Fibroblast of pulmonary artery (primary cell): ENCODE measurements around the gene CILP2.

ENCODE experiments used
- DNase-seq: peaks from one replicate; pipeline ENCODE4 v3.0.0-alpha.2; 2010; ENCODE audit warnings: low read depth
- H3K4me3 ChIP-seq: replicated peaks from 2 replicates; pipeline ENCODE4 v1.5.1; 2011; ENCODE audit warnings: low read depth, mild to moderate bottlenecking, control low read depth, low read length, moderate library complexity
- TF ChIP-seq, protein P1 (sequence below): IDR thresholded peaks from 2 replicates; pipeline ENCODE4 v1.5.1; 2011; ENCODE audit warnings: mild to moderate bottlenecking, control low read depth, low read length, inconsistent platforms; ENCODE audit errors: missing control alignments

The CILP2 gene

DNA sequence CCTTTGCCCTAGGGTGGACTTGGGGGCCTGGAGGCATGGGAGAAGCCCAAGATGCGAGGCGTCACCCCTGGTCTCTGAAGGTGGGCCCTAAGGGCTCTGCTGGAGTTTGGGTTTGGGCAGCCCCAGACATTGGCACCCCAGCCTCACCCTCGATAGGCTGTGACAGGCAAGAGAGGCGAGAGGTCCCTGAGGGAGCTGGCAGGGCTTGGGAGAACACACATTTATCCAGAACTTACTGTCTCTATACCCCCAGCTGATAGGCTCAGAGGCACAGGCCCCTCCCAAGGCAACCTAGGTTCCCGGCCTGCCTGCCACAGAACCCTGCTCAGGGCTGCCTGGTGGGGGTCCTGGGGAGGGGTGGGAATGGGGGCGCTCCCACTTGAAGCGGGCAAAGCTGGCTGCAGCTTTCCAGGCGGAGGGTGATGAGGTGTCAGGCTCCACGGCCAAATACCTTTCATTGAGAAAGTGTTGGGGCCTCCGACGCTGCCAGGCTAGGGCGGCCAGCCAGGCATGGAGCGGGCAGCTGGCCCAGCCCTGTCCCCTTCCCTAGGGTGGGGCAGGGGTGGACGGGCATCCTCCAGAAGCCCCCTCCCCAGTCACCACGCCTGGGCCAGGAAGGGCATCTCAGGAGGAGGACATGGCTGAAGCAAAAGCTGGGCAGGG lies 9.7 kb downstream of the CILP2 start:
- DNase-seq = no peak
- TF ChIP-seq, protein P1, sequence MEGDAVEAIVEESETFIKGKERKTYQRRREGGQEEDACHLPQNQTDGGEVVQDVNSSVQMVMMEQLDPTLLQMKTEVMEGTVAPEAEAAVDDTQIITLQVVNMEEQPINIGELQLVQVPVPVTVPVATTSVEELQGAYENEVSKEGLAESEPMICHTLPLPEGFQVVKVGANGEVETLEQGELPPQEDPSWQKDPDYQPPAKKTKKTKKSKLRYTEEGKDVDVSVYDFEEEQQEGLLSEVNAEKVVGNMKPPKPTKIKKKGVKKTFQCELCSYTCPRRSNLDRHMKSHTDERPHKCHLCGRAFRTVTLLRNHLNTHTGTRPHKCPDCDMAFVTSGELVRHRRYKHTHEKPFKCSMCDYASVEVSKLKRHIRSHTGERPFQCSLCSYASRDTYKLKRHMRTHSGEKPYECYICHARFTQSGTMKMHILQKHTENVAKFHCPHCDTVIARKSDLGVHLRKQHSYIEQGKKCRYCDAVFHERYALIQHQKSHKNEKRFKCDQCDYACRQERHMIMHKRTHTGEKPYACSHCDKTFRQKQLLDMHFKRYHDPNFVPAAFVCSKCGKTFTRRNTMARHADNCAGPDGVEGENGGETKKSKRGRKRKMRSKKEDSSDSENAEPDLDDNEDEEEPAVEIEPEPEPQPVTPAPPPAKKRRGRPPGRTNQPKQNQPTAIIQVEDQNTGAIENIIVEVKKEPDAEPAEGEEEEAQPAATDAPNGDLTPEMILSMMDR = no peak
- H3K4me3 ChIP-seq = no peak overlapping the region

DNA sequence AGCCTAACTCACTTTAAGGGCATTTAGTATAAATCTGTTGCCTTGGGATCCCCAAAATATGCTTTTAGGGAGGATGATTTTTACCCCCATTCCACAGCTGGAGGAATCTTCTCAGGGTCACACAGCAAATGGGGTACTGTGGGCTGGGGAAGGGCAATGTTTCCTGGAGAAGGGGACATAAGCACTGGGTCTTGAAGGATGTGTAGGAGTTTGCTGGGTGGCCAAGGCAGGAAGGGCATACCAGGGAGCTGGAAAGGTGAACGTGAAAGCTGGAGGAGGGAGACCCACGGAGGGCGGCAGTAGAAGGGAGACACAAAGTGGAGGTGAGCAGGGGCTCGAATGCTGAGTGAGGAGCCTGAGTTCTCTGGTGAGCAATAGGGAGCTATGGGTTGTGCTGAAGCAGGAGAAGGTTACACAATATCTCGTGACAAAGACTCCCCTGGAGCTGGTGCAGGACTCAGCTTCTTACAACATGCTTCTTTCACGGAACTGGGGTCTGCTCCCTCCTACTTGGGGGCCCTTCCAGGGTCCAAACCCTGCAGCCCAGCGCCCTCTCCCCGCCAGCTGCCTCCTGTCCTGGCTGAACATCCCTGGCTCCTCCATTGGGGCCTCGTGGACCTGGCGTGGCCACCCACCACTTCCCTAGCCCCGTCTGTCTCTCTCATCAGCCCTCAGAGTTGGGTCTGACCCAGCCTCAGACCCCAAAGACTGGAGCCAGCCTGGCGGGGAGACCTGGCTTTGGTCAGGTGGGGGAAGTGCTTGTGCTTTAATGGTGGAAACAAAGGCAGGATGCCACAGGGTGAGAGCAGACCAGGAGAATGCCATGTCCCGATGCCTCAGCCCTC lies 11.1 kb downstream of the CILP2 start:
- peak; percentile 31 for DNase-seq

DNA sequence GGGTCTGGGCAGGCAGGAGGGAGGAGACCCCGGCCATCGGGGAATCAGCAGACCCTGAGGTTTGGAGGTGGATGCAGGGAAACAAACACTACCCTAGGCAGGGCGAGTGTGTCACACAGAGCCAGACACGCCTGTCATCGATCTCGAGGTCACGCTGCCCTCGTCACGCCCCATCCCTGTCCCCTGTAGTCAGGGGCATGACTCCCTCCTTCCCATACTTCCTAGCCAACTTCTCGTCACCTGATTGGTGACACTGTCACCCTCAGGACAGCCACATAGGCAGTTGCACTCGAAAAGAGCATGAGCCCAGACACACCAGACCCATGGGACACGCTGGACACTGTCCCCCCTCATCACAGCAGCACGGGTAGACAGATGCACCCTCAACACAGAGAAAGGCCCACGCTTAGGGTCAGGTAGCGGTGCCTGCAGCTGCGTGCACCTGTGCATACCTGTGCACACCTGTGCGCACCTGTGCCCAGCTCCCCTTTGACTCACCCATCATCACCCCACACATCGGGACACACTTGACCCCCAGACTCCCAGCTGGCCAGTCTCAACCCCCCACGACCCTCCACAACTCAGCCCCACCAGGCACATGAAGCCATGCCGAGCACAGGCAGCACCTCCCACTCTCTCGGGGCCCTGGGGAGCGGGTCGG lies 11.9 kb downstream of the CILP2 start:
- DNase-seq = no peak
- no peak overlapping the region for H3K4me3 ChIP-seq
- TF ChIP-seq, protein P1 = no peak

More for the DNA sequence above, 11.1 kb downstream of the CILP2 start:
- TF ChIP-seq, protein P1 = no peak
- H3K4me3 ChIP-seq = no peak overlapping the region

DNA sequence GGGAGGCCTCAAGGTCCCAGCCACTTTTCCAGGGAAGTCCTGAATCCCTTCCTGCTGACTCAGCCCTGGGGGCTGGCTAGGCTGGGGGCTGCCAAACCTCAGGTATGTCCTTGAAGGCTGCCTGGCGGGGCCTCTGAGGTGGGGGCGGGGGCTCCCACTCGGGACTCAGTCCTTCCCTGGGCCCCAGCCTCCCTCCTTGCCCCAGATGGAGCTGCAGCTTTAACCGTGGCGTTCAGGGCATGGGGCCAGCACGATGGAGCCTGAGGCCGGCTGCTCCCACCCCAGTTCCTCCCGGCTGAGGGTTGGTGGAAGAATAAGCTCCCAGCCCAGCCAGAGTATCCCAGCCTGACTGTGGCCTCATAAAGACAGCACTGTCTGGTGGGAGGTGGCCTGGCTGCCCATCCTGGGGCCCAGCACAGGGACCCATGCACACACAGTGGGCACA lies 12.4 kb downstream of the CILP2 start:
- no peak overlapping the region for H3K4me3 ChIP-seq
- TF ChIP-seq, protein P1 = no peak
- DNase-seq = peak; percentile 38

DNA sequence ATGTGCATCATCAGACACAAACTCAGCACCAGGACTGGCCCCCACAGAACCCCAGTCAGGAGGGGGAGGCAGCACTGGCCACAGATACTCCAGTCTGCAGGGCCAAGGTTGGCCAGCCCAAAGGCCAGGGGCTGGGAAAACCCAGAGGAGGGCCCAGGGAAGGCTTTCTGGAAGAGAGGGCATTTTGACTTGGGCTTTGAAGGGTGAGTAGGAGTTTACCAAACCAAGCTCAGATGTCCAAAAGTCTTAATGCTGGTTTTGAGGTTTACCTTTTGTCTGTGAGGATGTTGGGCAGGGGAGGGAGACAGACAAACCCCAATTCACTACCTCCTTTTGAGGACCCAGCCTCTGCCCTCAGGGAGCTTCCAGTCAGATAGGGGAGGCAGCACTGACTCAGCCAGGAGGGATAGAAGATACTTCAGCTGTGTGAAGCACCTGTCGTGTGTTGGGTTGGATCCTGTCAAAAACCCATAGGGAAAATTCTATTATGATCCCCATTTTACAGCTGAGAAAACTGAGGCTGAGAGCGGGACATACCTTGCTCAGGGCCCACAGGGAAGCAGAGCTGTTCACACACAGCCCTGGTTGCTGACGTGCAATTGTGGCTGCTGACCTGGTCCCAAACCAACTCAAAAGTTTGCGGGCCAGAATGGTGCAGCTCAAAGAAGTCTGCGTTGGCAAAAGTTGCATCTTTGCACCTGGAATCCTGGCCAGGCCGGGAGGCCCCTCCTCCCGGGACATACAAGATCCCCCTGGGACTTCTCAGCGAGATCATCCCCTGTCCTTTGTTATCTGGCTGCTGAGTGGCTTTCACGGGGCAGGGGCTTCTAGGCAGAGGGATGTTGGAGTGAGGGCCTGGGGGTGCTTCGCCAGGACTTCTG lies 13.1 kb downstream of the CILP2 start:
- TF ChIP-seq, protein P1 = no peak
- no peak overlapping the region for H3K4me3 ChIP-seq
- DNase-seq = no peak

DNA sequence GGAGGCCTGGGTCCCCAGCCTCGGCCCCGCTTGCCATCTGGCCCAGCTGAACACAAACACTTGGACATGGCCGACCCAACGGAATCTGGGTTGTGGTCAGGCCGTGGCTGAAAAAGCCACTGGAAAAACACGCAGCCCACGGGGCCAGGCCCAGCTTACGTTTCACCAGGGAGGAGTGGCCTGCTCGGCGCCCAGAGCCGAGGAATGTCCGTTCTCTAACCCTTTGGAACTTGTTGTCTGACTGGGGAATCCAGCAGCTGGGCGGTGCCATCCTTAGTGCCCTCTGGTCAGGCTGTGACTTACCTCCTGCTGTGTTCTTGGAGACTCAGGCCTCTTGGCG lies 13.8 kb downstream of the CILP2 start:
- no peak for DNase-seq
- H3K4me3 ChIP-seq = no peak overlapping the region
- TF ChIP-seq, protein P1 = no peak
